ENCODE data around the gene HMCN1. TPM values are rescaled to one million over a fixed set of nuclear protein-coding genes. Genes with fewer than 3 reads are reported as not detected.
A peak's percentile ranks its signal among the peaks of the same experiment; 100 is the strongest.

HMCN1 gene
- total RNA-seq, 1 experiment from 2014 or later: 0.63 TPM

- no peak overlapping the region for H3K4me2 ChIP-seq (ENCODE audit: low read depth, low read length, poor library complexity, severe bottlenecking)
- no peak overlapping the region for H2AFZ ChIP-seq (ENCODE audit: low read length)
- H3K27ac ChIP-seq (ENCODE audit: low read length): no peak overlapping the region
- no peaks in the 10 kb centered on the region for H3K9me3 ChIP-seq (ENCODE audit: low read length)
- H3K4me3 ChIP-seq (ENCODE audit: low read length): no peak overlapping the region
- no peaks in the 10 kb centered on the region for H3K79me2 ChIP-seq (ENCODE audit: low read length)
- H3K9ac ChIP-seq (ENCODE audit: low read length): no peak overlapping the region
- no peaks in the 10 kb centered on the region for H4K20me1 ChIP-seq (ENCODE audit: insufficient read depth, low read depth, low read length)
- peaks cover 25% of the 10 kb centered on the region for H3K4me1 ChIP-seq (ENCODE audit: low read length)
- no peaks in the 10 kb centered on the region for H3K36me3 ChIP-seq (ENCODE audit: insufficient read depth, low read length)
- H3K9me2 ChIP-seq (replicated peaks; ENCODE audit: insufficient read depth, low read length): no peaks in the 10 kb centered on the region
- no peaks in the 10 kb centered on the region for H3K27me3 ChIP-seq (ENCODE audit: low read length)
- DNase-seq: no peak
Observed at GRCh38 chr1:185929776-185930175, 195.6 kb downstream of the HMCN1 start.

GRCh38 chr1:185931438-185931837, 197.2 kb downstream of the HMCN1 start:
- Histone ChIP-seq H3K4me3 (ENCODE audit: low read length) (no peak overlapping the region), H3K9me2 (replicated peaks; ENCODE audit: insufficient read depth, low read length) (no peaks in the 10 kb centered on the region), H3K79me2 (ENCODE audit: low read length) (no peaks in the 10 kb centered on the region), H3K9me3 (ENCODE audit: low read length) (no peaks in the 10 kb centered on the region), H3K27ac (ENCODE audit: low read length) (peak overlapping the region; percentile 20; the same call in 1 of the 2 replicates), H4K20me1 (ENCODE audit: insufficient read depth, low read depth, low read length) (no peaks in the 10 kb centered on the region), H2AFZ (ENCODE audit: low read length) (0 out of 2 replicates have a peak overlapping the region, but pooled peaks have one; percentile 23), H3K4me2 (ENCODE audit: low read depth, low read length, poor library complexity, severe bottlenecking) (peak overlapping the region; percentile 59), H3K9ac (ENCODE audit: low read length) (no peak overlapping the region), H3K4me1 (ENCODE audit: low read length) (peaks cover 25% of the 10 kb centered on the region), H3K27me3 (ENCODE audit: low read length) (no peaks in the 10 kb centered on the region), H3K36me3 (ENCODE audit: insufficient read depth, low read length) (no peaks in the 10 kb centered on the region)
- peak; percentile 85 for DNase-seq

GRCh38 chr1:185933580-185933979, 199.4 kb downstream of the HMCN1 start:
- Histone ChIP-seq H3K27me3 (ENCODE audit: low read length) (no peaks in the 10 kb centered on the region), H3K27ac (ENCODE audit: low read length) (no peak overlapping the region), H3K79me2 (ENCODE audit: low read length) (no peaks in the 10 kb centered on the region), H3K9me3 (ENCODE audit: low read length) (no peaks in the 10 kb centered on the region), H3K9me2 (replicated peaks; ENCODE audit: insufficient read depth, low read length) (no peaks in the 10 kb centered on the region), H3K4me2 (ENCODE audit: low read depth, low read length, poor library complexity, severe bottlenecking) (no peak overlapping the region), H3K4me1 (ENCODE audit: low read length) (peaks cover 25% of the 10 kb centered on the region), H3K4me3 (ENCODE audit: low read length) (no peak overlapping the region), H2AFZ (ENCODE audit: low read length) (no peak overlapping the region), H3K9ac (ENCODE audit: low read length) (no peak overlapping the region), H3K36me3 (ENCODE audit: insufficient read depth, low read length) (no peaks in the 10 kb centered on the region), H4K20me1 (ENCODE audit: insufficient read depth, low read depth, low read length) (no peaks in the 10 kb centered on the region)
- DNase-seq: no peak

GRCh38 chr1:185934476-185935189, 200.4 kb downstream of the HMCN1 start:
- no peaks in the 10 kb centered on the region for H3K27me3 ChIP-seq (ENCODE audit: low read length)
- no peak overlapping the region for H3K27ac ChIP-seq (ENCODE audit: low read length)
- no peak overlapping the region for H2AFZ ChIP-seq (ENCODE audit: low read length)
- no peak overlapping the region for H3K4me3 ChIP-seq (ENCODE audit: low read length)
- no peak for DNase-seq
- H3K79me2 ChIP-seq (ENCODE audit: low read length): no peaks in the 10 kb centered on the region
- no peaks in the 10 kb centered on the region for H3K9me2 ChIP-seq (replicated peaks; ENCODE audit: insufficient read depth, low read length)
- no peak overlapping the region for H3K9ac ChIP-seq (ENCODE audit: low read length)
- no peaks in the 10 kb centered on the region for H3K9me3 ChIP-seq (ENCODE audit: low read length)
- no peaks in the 10 kb centered on the region for H4K20me1 ChIP-seq (ENCODE audit: insufficient read depth, low read depth, low read length)
- H3K4me2 ChIP-seq (ENCODE audit: low read depth, low read length, poor library complexity, severe bottlenecking): no peak overlapping the region
- no peaks in the 10 kb centered on the region for H3K36me3 ChIP-seq (ENCODE audit: insufficient read depth, low read length)
- peaks cover 25% of the 10 kb centered on the region for H3K4me1 ChIP-seq (ENCODE audit: low read length)

GRCh38 chr1:185935360-185935759, 201.2 kb downstream of the HMCN1 start:
- H3K9me3 ChIP-seq (ENCODE audit: low read length): no peaks in the 10 kb centered on the region

GRCh38 chr1:185936641-185937040, 202.4 kb downstream of the HMCN1 start:
- H2AFZ ChIP-seq (ENCODE audit: low read length): no peak overlapping the region
- no peak for DNase-seq
- no peaks in the 10 kb centered on the region for H4K20me1 ChIP-seq (ENCODE audit: insufficient read depth, low read depth, low read length)

More at GRCh38 chr1:185935360-185935759, 201.2 kb downstream of the HMCN1 start:
- Histone ChIP-seq H4K20me1 (ENCODE audit: insufficient read depth, low read depth, low read length) (no peaks in the 10 kb centered on the region), H3K36me3 (ENCODE audit: insufficient read depth, low read length) (no peaks in the 10 kb centered on the region), H3K4me3 (ENCODE audit: low read length) (no peak overlapping the region), H2AFZ (ENCODE audit: low read length) (no peak overlapping the region), H3K27ac (ENCODE audit: low read length) (no peak overlapping the region), H3K4me1 (ENCODE audit: low read length) (peaks cover 25% of the 10 kb centered on the region), H3K79me2 (ENCODE audit: low read length) (no peaks in the 10 kb centered on the region), H3K4me2 (ENCODE audit: low read depth, low read length, poor library complexity, severe bottlenecking) (no peak overlapping the region), H3K9ac (ENCODE audit: low read length) (no peak overlapping the region), H3K9me2 (replicated peaks; ENCODE audit: insufficient read depth, low read length) (no peaks in the 10 kb centered on the region), H3K27me3 (ENCODE audit: low read length) (no peaks in the 10 kb centered on the region)
- DNase-seq: no peak

GRCh38 chr1:185938396-185938795, 204.2 kb downstream of the HMCN1 start:
- Histone ChIP-seq H2AFZ (ENCODE audit: low read length) (no peak overlapping the region), H3K27me3 (ENCODE audit: low read length) (no peaks in the 10 kb centered on the region), H3K79me2 (ENCODE audit: low read length) (no peaks in the 10 kb centered on the region), H3K4me1 (ENCODE audit: low read length) (no peaks in the 10 kb centered on the region), H3K27ac (ENCODE audit: low read length) (no peak overlapping the region), H3K4me3 (ENCODE audit: low read length) (no peak overlapping the region), H3K9ac (ENCODE audit: low read length) (no peak overlapping the region), H3K4me2 (ENCODE audit: low read depth, low read length, poor library complexity, severe bottlenecking) (no peak overlapping the region), H3K9me2 (replicated peaks; ENCODE audit: insufficient read depth, low read length) (no peaks in the 10 kb centered on the region), H3K36me3 (ENCODE audit: insufficient read depth, low read length) (no peaks in the 10 kb centered on the region), H3K9me3 (ENCODE audit: low read length) (no peaks in the 10 kb centered on the region), H4K20me1 (ENCODE audit: insufficient read depth, low read depth, low read length) (no peaks in the 10 kb centered on the region)
- no peak for DNase-seq

More at GRCh38 chr1:185936641-185937040, 202.4 kb downstream of the HMCN1 start:
- no peaks in the 10 kb centered on the region for H3K79me2 ChIP-seq (ENCODE audit: low read length)
- H3K27me3 ChIP-seq (ENCODE audit: low read length): no peaks in the 10 kb centered on the region
- H3K4me2 ChIP-seq (ENCODE audit: low read depth, low read length, poor library complexity, severe bottlenecking): no peak overlapping the region
- H3K4me3 ChIP-seq (ENCODE audit: low read length): no peak overlapping the region
- H3K9me3 ChIP-seq (ENCODE audit: low read length): no peaks in the 10 kb centered on the region
- H3K36me3 ChIP-seq (ENCODE audit: insufficient read depth, low read length): no peaks in the 10 kb centered on the region
- no peak overlapping the region for H3K27ac ChIP-seq (ENCODE audit: low read length)
- H3K9me2 ChIP-seq (replicated peaks; ENCODE audit: insufficient read depth, low read length): no peaks in the 10 kb centered on the region
- H3K9ac ChIP-seq (ENCODE audit: low read length): no peak overlapping the region
- peaks cover 15% of the 10 kb centered on the region for H3K4me1 ChIP-seq (ENCODE audit: low read length)

- Histone ChIP-seq H3K4me1 (ENCODE audit: low read length) (no peaks in the 10 kb centered on the region), H3K79me2 (ENCODE audit: low read length) (no peaks in the 10 kb centered on the region), H3K4me3 (ENCODE audit: low read length) (no peak overlapping the region), H2AFZ (ENCODE audit: low read length) (no peak overlapping the region), H3K36me3 (ENCODE audit: insufficient read depth, low read length) (no peaks in the 10 kb centered on the region), H3K4me2 (ENCODE audit: low read depth, low read length, poor library complexity, severe bottlenecking) (no peak overlapping the region), H4K20me1 (ENCODE audit: insufficient read depth, low read depth, low read length) (no peaks in the 10 kb centered on the region), H3K27me3 (ENCODE audit: low read length) (no peaks in the 10 kb centered on the region), H3K9me2 (replicated peaks; ENCODE audit: insufficient read depth, low read length) (no peaks in the 10 kb centered on the region), H3K27ac (ENCODE audit: low read length) (no peak overlapping the region), H3K9ac (ENCODE audit: low read length) (no peak overlapping the region), H3K9me3 (ENCODE audit: low read length) (no peaks in the 10 kb centered on the region)
- no peak for DNase-seq
Observed at GRCh38 chr1:185939142-185939541, 205.0 kb downstream of the HMCN1 start.

Measured in Karpas-422 (cell line).